Measurements from ENCODE around the gene SPEM1.

Gene SPEM1

GRCh38 chr17:7394452-7395191 lies 25.5 kb upstream of the SPEM1 start, which contains the start of gene PLSCR3:
Gene PLSCR3 (minus strand): TSS chr17:7394525. CDS start chr17:7394110, 415 bp downstream.
- Histone ChIP-seq H3K27me3 (ENCODE audit: insufficient read depth, low read depth, severe bottlenecking) (no peaks in the 10 kb centered on the region), H3K36me3 (peaks cover 9% of the 10 kb centered on the region), H3K9me3 (ENCODE audit: severe bottlenecking) (no peaks in the 10 kb centered on the region), H3K27ac (peak within 1 kb of the TSS; percentile 75), H3K4me3 (ENCODE audit: low read depth, low read length) (peak within 1 kb of the TSS; percentile 49)
- peak; percentile 65 for TF ChIP-seq CTCF (IDR thresholded peaks at IDR 0.05; ENCODE audit: low read depth, low read length)
- peak; percentile 90 for DNase-seq

- TF ChIP-seq CTCF (IDR thresholded peaks at IDR 0.05; ENCODE audit: low read depth, low read length): no peak
- no peaks in the 10 kb centered on the region for H3K9me3 ChIP-seq (ENCODE audit: severe bottlenecking)
- DNase-seq: no peak
- H3K27ac ChIP-seq: no peak overlapping the region
- H3K27me3 ChIP-seq (ENCODE audit: insufficient read depth, low read depth, severe bottlenecking): no peaks in the 10 kb centered on the region
- no peak overlapping the region for H3K4me3 ChIP-seq (ENCODE audit: low read depth, low read length)
- H3K36me3 ChIP-seq: peaks cover 5% of the 10 kb centered on the region
These were observed 24.0 kb upstream of the SPEM1 start for GRCh38 chr17:7396147-7396546.

DNA sequence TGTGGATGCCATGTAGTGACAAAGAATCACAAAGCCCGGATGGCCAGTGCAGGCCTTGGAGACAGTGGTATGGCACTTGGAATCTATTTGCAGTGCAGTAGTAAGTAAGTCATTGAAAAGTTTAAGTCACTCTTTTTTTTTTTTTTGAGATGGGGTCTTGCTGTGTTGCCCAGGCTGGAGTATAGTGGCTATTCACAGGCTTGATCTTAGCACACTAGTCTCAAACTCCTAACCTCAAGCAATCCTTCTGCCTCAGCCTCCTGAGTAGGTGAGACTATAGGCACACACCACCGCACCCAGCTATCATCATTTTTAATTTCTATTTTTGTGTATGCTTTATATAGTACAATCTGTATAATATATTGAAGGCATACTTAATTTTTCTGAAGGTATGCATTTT lies 21.5 kb upstream of the SPEM1 start:
- H3K9me3 ChIP-seq (ENCODE audit: severe bottlenecking): no peaks in the 10 kb centered on the region
- no peak overlapping the region for H3K27ac ChIP-seq

DNA sequence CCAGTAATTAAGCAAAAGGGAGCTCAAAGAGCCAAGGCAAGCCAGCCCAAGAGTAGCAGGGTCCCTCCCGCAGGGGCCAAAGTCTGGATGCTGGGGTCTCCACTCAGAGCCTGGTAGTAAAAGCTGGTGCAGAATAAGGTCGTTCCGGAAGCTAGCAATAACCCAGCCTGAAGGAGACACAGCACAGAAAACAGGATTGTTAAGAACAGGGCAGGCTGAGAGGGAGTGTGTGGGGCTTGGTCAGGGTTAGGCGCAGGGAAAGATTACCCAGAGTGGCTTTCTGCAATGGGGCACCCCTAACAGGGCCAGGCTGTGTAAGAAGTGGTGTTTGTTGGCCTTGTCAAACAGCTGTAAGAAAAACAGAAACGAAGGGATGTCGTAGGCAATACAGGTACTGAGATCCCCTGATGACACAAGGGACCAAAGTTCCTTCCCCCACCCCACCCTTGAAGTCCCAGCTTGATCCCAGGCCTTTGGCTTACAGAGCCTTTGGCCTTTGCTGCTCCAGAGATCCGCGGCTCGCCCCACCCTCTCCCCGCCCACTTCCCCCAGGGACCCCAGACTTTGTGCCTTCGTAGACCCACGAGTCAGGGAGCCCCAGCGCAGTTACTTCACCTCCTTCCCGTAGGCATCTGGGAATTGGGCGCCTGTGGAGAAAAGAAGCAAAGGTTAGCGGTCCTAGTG lies 16.9 kb upstream of the SPEM1 start:
- DNase-seq: peak; percentile 73
- no peaks in the 10 kb centered on the region for H3K27me3 ChIP-seq (ENCODE audit: insufficient read depth, low read depth, severe bottlenecking)
- peak overlapping the region; percentile 85 for H3K27ac ChIP-seq
- peak overlapping the region; percentile 76 for H3K4me3 ChIP-seq (ENCODE audit: low read depth, low read length)
- 0 out of 2 replicates have a peak, but pooled peaks cover 2% of the 10 kb centered on the region for H3K36me3 ChIP-seq
- H3K9me3 ChIP-seq (ENCODE audit: severe bottlenecking): no peaks in the 10 kb centered on the region
- TF ChIP-seq CTCF (IDR thresholded peaks at IDR 0.05; ENCODE audit: low read depth, low read length): no peak

More for the DNA sequence above, 21.5 kb upstream of the SPEM1 start:
- Histone ChIP-seq H3K27me3 (ENCODE audit: insufficient read depth, low read depth, severe bottlenecking) (no peaks in the 10 kb centered on the region), H3K4me3 (ENCODE audit: low read depth, low read length) (no peak overlapping the region), H3K36me3 (0 out of 2 replicates have a peak, but pooled peaks cover 2% of the 10 kb centered on the region)
- no peak for DNase-seq
- no peak for TF ChIP-seq CTCF (IDR thresholded peaks at IDR 0.05; ENCODE audit: low read depth, low read length)

DNA sequence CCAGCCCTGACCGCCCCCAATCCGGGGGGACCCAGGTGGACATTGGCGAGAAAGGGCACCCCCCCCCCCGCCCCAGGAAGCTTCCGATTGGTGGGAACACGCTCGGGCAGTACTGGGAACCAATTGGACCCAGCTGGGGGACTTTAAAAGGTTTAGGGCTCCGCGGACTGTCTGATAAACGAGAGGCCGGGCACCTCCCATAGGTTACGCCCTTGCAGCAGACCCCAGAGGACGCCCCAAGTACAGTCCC lies 16.5 kb upstream of the SPEM1 start:
- TF ChIP-seq CTCF (IDR thresholded peaks at IDR 0.05; ENCODE audit: low read depth, low read length): no peak
- H3K27me3 ChIP-seq (ENCODE audit: insufficient read depth, low read depth, severe bottlenecking): no peaks in the 10 kb centered on the region
- H3K9me3 ChIP-seq (ENCODE audit: severe bottlenecking): no peaks in the 10 kb centered on the region
- peak overlapping the region; percentile 85 for H3K27ac ChIP-seq
- no peak for DNase-seq
- H3K4me3 ChIP-seq (ENCODE audit: low read depth, low read length): peak overlapping the region; percentile 76
- peaks cover 4% of the 10 kb centered on the region; the same call in 1 of the 2 replicates for H3K36me3 ChIP-seq
